ENCODE results near the gene GRN. TPM values are rescaled to one million over a fixed set of nuclear protein-coding genes. Genes with fewer than 3 reads are reported as not detected.

GRN gene
- polyA plus RNA-seq, 1 donor from 2014 or later = 219 TPM

Other genes with a start within 250 kb of the GRN start
- gene HDAC5, start 221.7 kb upstream of the GRN start, polyA plus RNA-seq = 49.5 TPM
- gene HROB, start 203.4 kb upstream of the GRN start, polyA plus RNA-seq = 0.24 TPM
- not detected for gene ASB16, start 174.6 kb upstream of the GRN start, polyA plus RNA-seq
- 43.0 TPM for gene TMUB2, start 158.3 kb upstream of the GRN start, polyA plus RNA-seq
- gene ATXN7L3, start 145.4 kb upstream of the GRN start, polyA plus RNA-seq = 15.4 TPM
- 74.3 TPM for gene UBTF, start 125.6 kb upstream of the GRN start, polyA plus RNA-seq
- gene SLC4A1, start 77.2 kb upstream of the GRN start, polyA plus RNA-seq = not detected
- not detected for gene RUNDC3A, start 36.7 kb upstream of the GRN start, polyA plus RNA-seq
- gene SLC25A39, start 20.5 kb upstream of the GRN start, polyA plus RNA-seq = 135 TPM
- 0.06 TPM for gene FAM171A2, start 18.6 kb downstream of the GRN start, polyA plus RNA-seq
- 3.0 TPM for gene ITGA2B, start 44.3 kb downstream of the GRN start, polyA plus RNA-seq
- gene GPATCH8, start 158.1 kb downstream of the GRN start, polyA plus RNA-seq = 66.3 TPM
- gene FZD2, start 212.2 kb downstream of the GRN start, polyA plus RNA-seq = not detected

Data from IgD-negative memory B cell (primary cell).